Aorta (tissue), 5 donors: ENCODE measurements around the gene PPP1CC. TPM values are rescaled to one million over a fixed set of nuclear protein-coding genes. Genes with fewer than 3 reads are reported as not detected.

Source experiments
- ATAC-seq: fragments of 200-7000 bp; cut with Tn5 transposase; one replicate; pipeline ENCODE4 v1.9.1; 2022; ENCODE audit warnings: moderate library complexity; ENCODE audit not compliant: low FRiP score
- DNase-seq, 2 donors: peaks; one replicate each; pipeline ENCODE4 v3.0.0-alpha.2; 2020
- H3K27ac ChIP-seq, 2 donors: one replicate each; pipeline ENCODE4 v1.5.1; 2013; ENCODE audit warnings: low read length in 2 of 2, mild to moderate bottlenecking in 2 of 2, moderate library complexity in 2 of 2, control low read depth in 1 of 2, inconsistent platforms in 1 of 2, low read depth in 1 of 2
- H3K27me3 ChIP-seq, 2 donors: one replicate each; pipeline ENCODE4 v1.6.1; 2013; ENCODE audit warnings: control low read depth in 1 of 2, low read length in 1 of 2, mild to moderate bottlenecking in 1 of 2, moderate library complexity in 1 of 2; ENCODE audit not compliant: insufficient read depth in 2 of 2, control insufficient read depth in 1 of 2
- H3K36me3 ChIP-seq, 2 donors: one replicate each; pipeline ENCODE4 v1.6.1; 2013; ENCODE audit warnings: control low read depth in 1 of 2, low read length in 1 of 2, mild to moderate bottlenecking in 1 of 2; ENCODE audit not compliant: insufficient read depth in 2 of 2, control insufficient read depth in 1 of 2
- H3K4me1 ChIP-seq, 2 donors: one replicate each; pipeline ENCODE4 v1.6.1; 2013; ENCODE audit warnings: low read length in 2 of 2, control low read depth in 1 of 2, mild to moderate bottlenecking in 1 of 2, moderate library complexity in 1 of 2; ENCODE audit not compliant: insufficient read depth in 2 of 2, control insufficient read depth in 1 of 2
- H3K4me3 ChIP-seq, 2 donors: one replicate each; pipeline ENCODE4 v1.5.1; 2013; ENCODE audit warnings: low read length in 2 of 2, control low read depth in 1 of 2, mild to moderate bottlenecking in 1 of 2
- H3K9me3 ChIP-seq: one replicate; pipeline ENCODE4 v1.6.1; 2013; ENCODE audit warnings: mild to moderate bottlenecking, low read length; ENCODE audit not compliant: control insufficient read depth
- WGBS, 2 donors: extraction: QIAGEN DNeasy Blood & Tissue Kit; methylation state at CpG; one replicate each; pipeline ENCODE4 v1.1.7; 2013; 5-methylcytosine and 5-hydroxymethylcytosine counted together
- intact Hi-C, 2 donors: fragments of 100-400 bp; cut with DNase I; formaldehyde crosslinking; loops; one replicate each; pipeline versions ENCODE4 v1.14.2 to v1.15.0; 2022
- polyA plus RNA-seq, 2 donors: library from polyadenylated mRNA; stranded (reverse); fragments of 200-250 nt; gene quantifications; one replicate each; pipeline ENCODE4 v1.2.3, GENCODE V29; 2013
- total RNA-seq, 2 donors: library from RNA; stranded (reverse); fragmentation: NEBNext Ultra II Directional; extraction: Animal tissue kit (Norgen Biotek cat#: 25700); gene quantifications; one replicate each; pipeline ENCODE4 v1.2.1, GENCODE V29; 2021
- donor health status: healthy with polysubstance abuse.
- donor health status: Bipolar disorder and iron deficiency.
- donor health status: DM: no; HTN: no; CAD: no.
- donor health status: DM: no; HTN: no; CAD: no.
- donor health status: DM: yes; HTN: yes; CAD: no.

PPP1CC gene
- total and polyA plus RNA-seq, 4 donors: 73.8 to 178 (median 85.1) TPM

- intact Hi-C loops: loop anchor here (10.0 kb wide), 2 partner anchors 99 to 139 kb away; partner anchors contain the start of gene CCDC63 (in 1 of the 2)
- H3K4me3 ChIP-seq: no peak overlapping the region
- ATAC-seq (no peak), DNase-seq (peak in 1 of 2 donors; percentile 36)
- H3K36me3 ChIP-seq: no peaks in the 10 kb centered on the region
- no peak overlapping the region for H3K27ac ChIP-seq
- no peaks in the 10 kb centered on the region for H3K27me3 ChIP-seq
- WGBS, 2 donors: 87% methylated on average over 14 to 16 of the region's 16 CpGs
- H3K9me3 ChIP-seq: no peaks in the 10 kb centered on the region
- H3K4me1 ChIP-seq: peaks cover 0 to 2% of the 10 kb centered on the region in 2 donors
Measured at GRCh38 chr12:110745542-110746284, 3.0 kb upstream of the PPP1CC start.

GRCh38 chr12:110744601-110745264, 2.0 kb upstream of the PPP1CC start:
- DNase-seq: peak in 1 of 2 donors; percentile 33
- Histone ChIP-seq H3K36me3 (no peaks in the 10 kb centered on the region), H3K4me1 (peaks cover 0 to 2% of the 10 kb centered on the region in 2 donors), H3K27ac (peak overlapping the region in 1 of 2 donors; percentile 35), H3K4me3 (no peak overlapping the region), H3K27me3 (no peaks in the 10 kb centered on the region), H3K9me3 (no peaks in the 10 kb centered on the region)
- WGBS, 2 donors: 65 to 66% methylated on average over 5 of the region's 5 CpGs
- ATAC-seq: no peak
- intact Hi-C loops: loop anchor here (5.0 to 10.0 kb wide), 4 partner anchors 100 to 143 kb away; partner anchors contain the start of gene CCDC63 (in 1 of the 2)

GRCh38 chr12:110744151-110744571, 1.5 kb upstream of the PPP1CC start:
- peaks cover 0 to 2% of the 10 kb centered on the region in 2 donors for H3K4me1 ChIP-seq
- no peaks in the 10 kb centered on the region for H3K9me3 ChIP-seq
- H3K4me3 ChIP-seq: no peak overlapping the region
- H3K27ac ChIP-seq: no peak overlapping the region
- H3K27me3 ChIP-seq: no peaks in the 10 kb centered on the region
- DNase-seq (peak in 1 of 2 donors; percentile 73), ATAC-seq (no peak)
- no peaks in the 10 kb centered on the region for H3K36me3 ChIP-seq
- intact Hi-C loops: loop anchor here (5.0 to 10.0 kb wide), 4 partner anchors 101 to 143 kb away; partner anchors contain the start of gene CCDC63 (in 1 of the 2)
- 18 to 19% methylated on average over 4 of the region's 4 CpGs for WGBS, 2 donors

GRCh38 chr12:110743571-110744093, 941 bp upstream of the PPP1CC start:
- no peaks in the 10 kb centered on the region for H3K36me3 ChIP-seq
- DNase-seq (peak; percentile 72 to 78), ATAC-seq (peak; percentile 39)
- H3K4me3 ChIP-seq: no peak overlapping the region
- intact Hi-C loops: loop anchor here (5.0 to 10.0 kb wide), 4 partner anchors 101 to 144 kb away; partner anchors contain the start of gene CCDC63 (in 1 of the 2)
- H3K27ac ChIP-seq: no peak overlapping the region
- H3K27me3 ChIP-seq: no peaks in the 10 kb centered on the region
- no peaks in the 10 kb centered on the region for H3K9me3 ChIP-seq
- H3K4me1 ChIP-seq: peaks cover 0 to 2% of the 10 kb centered on the region in 2 donors
- 9% methylated on average over 26 of the region's 26 CpGs for WGBS, 2 donors

- peak overlapping the region; percentile 61 to 83 for H3K4me3 ChIP-seq
- intact Hi-C loops: loop anchor here (5.0 to 10.0 kb wide), 4 partner anchors 100 to 145 kb away; partner anchors contain the start of gene CCDC63 (in 1 of the 2)
- no peaks in the 10 kb centered on the region for H3K9me3 ChIP-seq
- H3K27ac ChIP-seq: peak overlapping the region in 1 of 2 donors; percentile 72
- peak; percentile 52 for ATAC-seq
- 1% methylated on average over 36 to 44 of the region's 44 CpGs for whole genome bisulfite sequencing, 2 donors
- DNase-seq: peak in 1 of 2 donors; percentile 67
- H3K36me3 ChIP-seq: no peaks in the 10 kb centered on the region
- H3K4me1 ChIP-seq: peaks cover 0 to 2% of the 10 kb centered on the region in 2 donors
- no peaks in the 10 kb centered on the region for H3K27me3 ChIP-seq
Measured at GRCh38 chr12:110742096-110742717, 484 bp downstream of the PPP1CC start.

GRCh38 chr12:110741341-110742095, 1.2 kb downstream of the PPP1CC start:
- Histone ChIP-seq H3K36me3 (no peaks in the 10 kb centered on the region), H3K9me3 (no peaks in the 10 kb centered on the region), H3K4me1 (peaks cover 0 to 2% of the 10 kb centered on the region in 2 donors), H3K27ac (no peak overlapping the region), H3K4me3 (peak overlapping the region; percentile 61 to 83), H3K27me3 (no peaks in the 10 kb centered on the region)
- intact Hi-C loops: loop anchor here (5.0 to 10.0 kb wide), 4 partner anchors 99 to 146 kb away; partner anchors contain the start of gene CCDC63 (in 1 of the 2)
- 0 to 1% methylated on average over 14 of the region's 14 CpGs for WGBS, 2 donors
- ATAC-seq: no peak
- no peak for DNase-seq

GRCh38 chr12:110739894-110740293, 2.8 kb downstream of the PPP1CC start:
- Histone ChIP-seq H3K9me3 (no peaks in the 10 kb centered on the region), H3K27me3 (no peaks in the 10 kb centered on the region), H3K36me3 (no peaks in the 10 kb centered on the region), H3K4me3 (no peak overlapping the region), H3K4me1 (no peaks in the 10 kb centered on the region), H3K27ac (no peak overlapping the region)
- ATAC-seq (no peak), DNase-seq (no peak)
- intact Hi-C loops: loop anchor here (5.0 to 10.0 kb wide), 4 partner anchors 98 to 147 kb away; partner anchors contain the start of gene CCDC63 (in 1 of the 2)
- WGBS, 2 donors: 39 to 40% methylated on average over 3 of the region's 3 CpGs
